GM19372 (cell line): ENCODE data around the gene POLR2F.
"Not testable (repeated sequence)": the region's sequence is repeated elsewhere in the genome, so short reads cannot be mapped to it uniquely, and the experiment has no call there.

Experiments
- ATAC-seq: cut with Tn5 transposase; IDR thresholded peaks from one replicate; pipeline ENCODE4 v1.9.1; 2021; ENCODE audit warnings: mild to moderate bottlenecking, low read depth, moderate library complexity; ENCODE audit not compliant: unreplicated experiment

The POLR2F gene

DNA sequence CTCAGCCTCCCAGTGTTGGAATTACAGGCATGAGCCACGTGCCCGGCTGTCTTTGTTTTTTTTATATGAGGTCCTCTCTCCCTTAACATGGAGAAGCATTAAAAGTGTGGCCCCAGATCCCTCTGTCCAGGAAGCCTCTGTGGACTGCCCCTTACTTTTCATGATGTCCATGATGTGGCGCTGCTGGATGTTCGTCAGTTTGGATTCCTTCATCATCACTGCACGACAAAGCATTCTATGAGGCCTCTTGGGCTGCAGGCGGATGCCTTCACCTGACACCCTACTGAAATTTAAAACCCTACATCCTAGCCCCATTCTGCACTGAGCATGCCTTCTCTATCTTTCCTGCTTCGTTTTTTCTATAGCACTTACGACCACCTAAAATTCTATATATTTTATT lies 2.2 kb upstream of the POLR2F start:
- no peak for ATAC-seq

DNA sequence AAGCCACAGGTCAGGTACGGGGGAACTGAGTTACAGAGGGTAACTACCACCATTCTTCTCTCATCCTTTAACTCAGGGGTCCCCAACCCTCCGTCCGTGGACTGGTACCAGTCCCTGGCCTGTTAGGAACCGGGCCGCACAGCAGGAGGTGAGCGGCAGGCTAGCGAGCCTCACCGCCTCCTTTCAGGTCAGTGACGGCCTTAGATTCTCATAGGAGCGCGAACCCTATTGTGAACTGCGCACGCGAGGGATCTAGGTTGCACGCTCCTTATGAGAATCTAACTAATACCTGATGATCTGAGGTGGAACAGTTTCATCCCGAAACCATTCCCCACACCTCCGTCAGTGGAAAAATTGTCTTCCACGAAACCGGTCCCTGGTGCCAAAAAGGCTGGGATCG lies 870 bp upstream of the POLR2F start:
- not testable (repeated sequence) for ATAC-seq

DNA sequence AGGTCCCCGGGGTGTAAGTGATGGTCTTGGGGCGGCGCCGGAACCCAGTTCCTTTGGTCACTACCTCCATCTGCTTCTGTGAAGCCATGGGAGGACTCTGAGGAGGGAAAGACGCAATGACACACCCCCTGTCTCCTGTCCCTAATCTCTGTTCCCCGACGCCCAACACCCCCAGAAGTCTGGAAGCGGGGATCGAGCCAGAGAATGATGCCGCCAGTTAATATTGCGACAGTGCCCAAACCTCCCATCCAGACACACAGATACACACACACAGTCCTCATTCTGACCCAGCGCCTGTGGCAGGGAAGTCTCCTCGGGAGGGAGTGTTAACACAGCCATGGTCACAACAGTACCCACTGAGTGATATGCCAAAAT lies 450 bp upstream of the POLR2F start:
- ATAC-seq, result no peak

DNA sequence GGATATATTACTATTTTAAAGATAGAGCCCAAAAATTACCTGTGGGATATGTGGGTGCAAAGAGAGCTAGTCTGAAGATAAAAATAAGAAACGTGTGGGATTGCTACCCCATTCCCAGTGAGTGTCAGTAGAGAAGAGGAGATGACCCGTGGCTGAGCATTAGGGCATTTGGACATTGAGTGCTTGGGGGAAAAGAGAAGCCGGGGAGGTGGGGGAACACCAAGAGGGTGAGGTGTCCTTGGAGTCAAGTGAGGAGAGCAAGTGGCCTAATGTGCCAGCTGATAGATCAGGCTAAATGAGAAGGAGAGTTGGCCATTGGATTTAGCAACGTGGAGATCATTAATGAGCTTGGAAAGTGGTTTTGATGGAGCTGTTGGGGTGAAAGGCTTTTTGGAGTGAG lies 1.2 kb downstream of the POLR2F start:
- no peak for ATAC-seq

DNA sequence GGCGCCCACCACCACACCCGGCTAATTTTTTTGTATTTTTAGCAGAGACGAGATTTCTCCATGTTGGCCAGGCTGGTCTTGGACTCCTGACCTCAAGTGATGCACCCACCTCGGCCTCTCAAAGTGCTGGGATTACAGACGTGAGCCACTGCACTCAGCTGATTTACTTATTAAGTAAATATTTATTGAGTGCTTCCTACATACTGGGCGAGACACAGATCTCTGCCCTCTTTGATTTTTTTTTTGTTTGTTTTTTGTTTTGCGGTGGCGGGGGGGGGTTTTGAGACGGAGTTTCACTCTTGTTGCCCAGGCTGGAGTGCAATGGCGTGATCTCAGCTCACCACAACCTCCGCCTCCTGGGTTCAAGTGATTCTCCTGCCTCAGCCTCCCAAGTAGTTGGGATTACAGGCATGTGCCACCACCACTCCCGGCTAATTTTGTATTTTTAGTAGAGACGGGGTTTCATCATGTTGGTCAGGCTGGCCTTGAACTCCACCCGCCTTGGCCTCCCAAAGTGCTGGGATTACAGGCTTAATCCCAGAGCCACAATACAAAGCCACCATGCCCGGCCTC lies 2.4 kb downstream of the POLR2F start:
- not testable (repeated sequence) for ATAC-seq

DNA sequence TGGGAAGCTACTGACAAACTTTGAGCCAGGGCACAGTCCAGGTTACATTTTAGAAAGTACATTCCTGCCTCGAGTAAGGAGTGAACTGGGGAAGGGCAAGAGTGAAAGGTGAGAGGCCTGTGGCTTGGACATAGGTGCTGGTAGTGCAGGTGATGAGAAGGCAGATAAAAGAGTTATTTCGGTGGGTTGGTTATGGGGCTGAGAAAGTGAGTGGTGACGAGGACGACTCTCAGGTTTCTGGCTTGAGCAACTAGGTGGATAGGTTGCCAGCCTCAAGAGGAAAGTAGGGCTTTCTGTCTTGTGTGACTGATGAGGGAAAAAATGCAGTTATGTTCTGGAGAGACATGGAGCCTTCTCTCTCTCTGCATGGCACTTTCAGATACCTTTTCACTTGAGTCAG lies 3.7 kb downstream of the POLR2F start:
- ATAC-seq, result no peak

DNA sequence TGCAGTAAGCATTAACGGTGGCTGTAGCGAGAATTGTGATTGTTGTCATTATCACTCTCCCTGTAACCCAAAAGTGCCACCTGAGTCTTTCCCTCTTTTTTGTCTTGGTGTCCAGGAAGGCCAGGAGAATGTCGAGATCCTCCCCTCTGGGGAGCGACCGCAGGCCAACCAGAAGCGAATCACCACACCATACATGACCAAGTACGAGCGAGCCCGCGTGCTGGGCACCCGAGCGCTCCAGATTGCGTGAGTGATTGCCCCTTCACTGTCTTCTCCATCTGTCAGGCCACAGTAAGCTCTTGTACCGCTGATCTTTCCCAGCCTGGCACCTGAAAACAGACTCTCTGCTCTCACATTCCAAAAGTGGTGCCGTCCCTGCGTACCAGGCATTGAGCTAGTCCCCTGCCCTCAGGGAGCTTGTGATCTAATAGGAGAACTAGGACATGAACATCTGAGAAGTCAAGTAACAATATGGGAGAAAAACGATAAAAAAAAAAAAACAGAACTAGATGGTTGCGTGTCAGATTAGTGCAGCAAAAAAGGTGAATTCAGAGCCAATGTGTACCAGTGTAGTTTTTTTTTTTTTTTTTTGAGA lies 5.8 kb downstream of the POLR2F start:
- ATAC-seq, result no peak

DNA sequence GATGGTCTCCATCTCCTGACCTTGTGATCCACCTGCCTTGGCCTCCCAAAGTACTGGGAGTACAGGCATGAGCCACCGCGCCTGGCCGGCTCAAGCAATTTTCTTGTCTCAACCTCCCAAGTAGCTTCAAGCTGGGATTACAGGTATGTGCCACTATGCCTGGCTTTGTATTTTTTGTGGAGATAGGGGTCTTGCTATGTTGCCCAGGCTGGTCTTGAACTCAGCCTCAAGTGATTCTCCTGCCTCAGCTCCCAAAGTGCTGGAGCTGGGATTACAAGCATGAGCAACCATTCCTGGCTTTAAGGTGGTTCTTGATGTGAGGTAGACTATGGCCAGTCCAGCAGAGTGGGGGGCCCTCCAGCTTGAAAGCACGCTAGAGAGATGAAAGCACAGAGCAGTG lies 7.6 kb downstream of the POLR2F start:
- ATAC-seq, result no peak

DNA sequence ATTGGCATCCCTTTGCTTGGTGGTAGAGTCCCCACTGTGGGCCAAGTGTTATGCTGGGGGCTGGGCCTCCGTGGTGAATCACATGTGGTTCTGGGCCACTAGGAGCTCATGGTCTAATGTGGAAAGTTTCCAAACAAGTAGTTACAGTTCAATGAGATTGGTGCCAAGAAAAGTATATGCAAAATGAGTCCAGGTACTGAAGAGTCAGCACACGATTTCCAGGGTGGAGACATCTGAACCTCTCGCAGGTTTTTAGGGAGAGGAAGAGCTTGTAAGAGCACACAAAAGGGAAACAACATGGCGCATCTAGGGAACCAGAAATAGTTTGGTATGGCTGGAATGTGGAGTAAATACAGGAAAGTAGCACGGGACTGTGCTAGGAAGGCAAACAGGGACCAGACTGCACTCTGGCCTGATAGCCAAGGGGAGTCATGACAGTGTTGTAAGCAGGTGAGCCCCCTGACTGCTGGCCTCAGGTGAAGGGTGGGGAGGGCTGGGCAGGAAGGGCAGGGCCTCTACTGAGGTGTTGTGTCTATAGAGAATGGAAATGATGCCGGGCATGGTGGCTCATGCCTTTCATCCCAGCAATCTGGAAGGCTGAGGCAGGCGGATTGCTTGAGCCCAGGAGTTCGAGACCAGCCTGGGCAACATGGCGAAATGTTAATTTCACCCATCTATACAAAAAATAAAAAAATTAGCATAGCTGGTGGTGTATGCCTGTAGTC lies 12.6 kb downstream of the POLR2F start:
- ATAC-seq, result no peak

DNA sequence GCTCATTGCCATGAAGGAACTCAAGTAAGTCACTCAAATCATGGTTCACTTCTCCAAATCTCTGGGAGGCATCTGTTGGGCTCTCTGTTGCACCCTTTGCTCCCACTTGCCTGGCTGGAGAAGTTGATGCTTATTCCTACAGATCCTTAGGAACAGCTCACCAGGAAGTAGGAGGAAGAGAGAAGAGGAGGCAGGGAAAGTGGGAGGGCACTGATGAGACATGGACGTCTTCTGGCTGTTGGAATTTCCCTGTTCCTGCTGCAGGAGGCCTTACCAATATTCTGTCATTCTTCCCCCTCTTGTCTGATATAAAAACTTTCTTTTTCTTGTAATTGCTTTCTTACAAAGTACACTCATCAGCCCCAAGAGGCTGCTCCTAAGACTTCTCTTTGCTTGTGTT lies 13.6 kb downstream of the POLR2F start:
- no peak for ATAC-seq

DNA sequence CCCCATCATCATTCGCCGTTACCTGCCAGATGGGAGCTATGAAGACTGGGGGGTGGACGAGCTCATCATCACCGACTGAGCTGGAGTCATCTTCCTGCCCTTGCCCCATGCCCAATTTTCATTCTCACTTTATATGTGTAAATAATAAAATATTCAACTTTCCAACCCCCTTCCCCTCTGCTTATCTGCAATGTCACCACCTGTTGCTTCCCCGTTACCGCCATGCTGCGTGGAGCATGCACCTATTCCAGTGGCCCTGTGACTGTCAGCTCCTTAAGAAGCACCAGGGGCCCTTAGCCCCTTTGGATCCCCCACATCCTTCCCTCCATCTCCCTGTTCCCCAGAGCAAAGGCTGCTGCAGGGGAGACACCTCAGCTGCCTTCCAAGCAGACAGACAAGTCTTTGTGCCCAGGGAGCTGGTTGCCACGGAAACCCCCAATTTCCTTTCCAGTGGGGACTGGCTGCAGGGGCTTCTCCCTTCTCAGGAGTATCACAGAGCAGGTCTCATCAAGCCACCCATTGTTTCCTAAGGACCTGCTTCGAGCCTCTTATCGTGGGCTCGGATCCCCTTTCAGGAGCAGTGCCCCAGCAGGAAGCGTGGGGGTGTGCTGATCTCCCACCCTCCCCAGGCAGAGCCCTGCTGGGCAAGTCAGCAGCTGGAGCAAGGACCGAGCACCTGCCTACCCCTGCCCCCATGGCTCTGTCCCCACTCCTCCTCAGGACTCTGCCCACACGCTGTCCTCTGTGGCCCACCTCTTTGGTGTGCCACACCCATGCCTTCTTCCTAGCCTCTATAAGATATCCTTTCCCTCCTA lies 14.3 kb downstream of the POLR2F start:
- ATAC-seq, result no peak

DNA sequence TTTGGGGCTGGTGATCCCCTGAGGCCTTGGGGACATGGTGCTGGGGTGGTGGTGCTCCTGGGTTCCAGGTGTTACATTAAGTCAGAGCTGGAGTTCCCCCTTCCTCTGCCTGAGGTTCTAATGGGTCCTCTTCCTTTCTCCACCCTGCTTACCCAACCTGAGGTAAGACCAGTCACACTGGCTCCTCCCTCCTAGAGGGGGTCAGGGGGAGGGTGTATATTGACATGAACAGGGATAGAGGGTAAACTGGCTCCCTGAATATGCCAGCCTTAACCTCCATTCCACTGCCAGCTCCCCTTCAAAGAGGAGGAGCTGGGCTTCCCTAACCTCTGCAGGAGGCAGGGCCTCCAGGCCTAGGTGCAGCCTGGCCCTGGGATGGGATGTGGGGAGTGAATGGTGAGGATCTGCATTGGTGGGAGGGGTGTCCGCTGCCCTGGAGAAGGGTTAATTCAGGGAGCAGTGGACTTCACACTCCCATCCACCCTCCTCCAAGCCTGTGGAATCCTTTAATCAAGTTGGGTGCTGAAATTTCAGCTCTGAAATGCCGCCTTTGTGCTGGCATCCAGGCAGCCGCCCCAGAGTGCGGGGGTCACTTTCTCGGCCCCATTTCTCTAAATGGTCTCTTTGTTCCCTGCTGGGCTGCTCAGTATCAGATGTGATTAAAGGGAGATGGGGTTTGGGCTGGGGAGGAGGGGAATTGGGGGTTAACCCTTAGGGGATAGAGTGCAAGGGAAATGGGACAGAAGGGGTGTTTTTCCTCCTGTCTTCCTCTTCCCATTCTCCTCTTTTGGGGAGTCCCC lies 15.2 kb downstream of the POLR2F start:
- ATAC-seq, result no peak

DNA sequence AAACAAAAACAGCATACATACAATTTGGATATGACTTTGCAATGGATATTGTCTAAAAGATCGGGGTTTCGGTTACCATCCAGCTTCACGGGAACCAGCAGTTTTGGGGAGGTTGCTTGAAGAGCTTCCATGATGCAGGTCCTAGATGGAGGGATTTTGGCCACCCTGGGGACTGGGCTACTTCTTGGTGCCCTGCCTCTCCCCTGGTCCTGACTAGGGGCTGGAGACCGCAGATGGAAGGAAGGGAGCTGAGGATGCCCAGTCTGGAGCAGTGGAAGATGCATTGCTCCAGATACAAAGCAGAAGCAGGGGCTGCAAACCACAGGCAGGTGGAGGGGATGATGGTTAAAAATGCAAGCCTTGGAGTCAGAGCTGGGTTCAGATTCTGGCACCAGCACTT lies 17.4 kb downstream of the POLR2F start:
- no peak for ATAC-seq

DNA sequence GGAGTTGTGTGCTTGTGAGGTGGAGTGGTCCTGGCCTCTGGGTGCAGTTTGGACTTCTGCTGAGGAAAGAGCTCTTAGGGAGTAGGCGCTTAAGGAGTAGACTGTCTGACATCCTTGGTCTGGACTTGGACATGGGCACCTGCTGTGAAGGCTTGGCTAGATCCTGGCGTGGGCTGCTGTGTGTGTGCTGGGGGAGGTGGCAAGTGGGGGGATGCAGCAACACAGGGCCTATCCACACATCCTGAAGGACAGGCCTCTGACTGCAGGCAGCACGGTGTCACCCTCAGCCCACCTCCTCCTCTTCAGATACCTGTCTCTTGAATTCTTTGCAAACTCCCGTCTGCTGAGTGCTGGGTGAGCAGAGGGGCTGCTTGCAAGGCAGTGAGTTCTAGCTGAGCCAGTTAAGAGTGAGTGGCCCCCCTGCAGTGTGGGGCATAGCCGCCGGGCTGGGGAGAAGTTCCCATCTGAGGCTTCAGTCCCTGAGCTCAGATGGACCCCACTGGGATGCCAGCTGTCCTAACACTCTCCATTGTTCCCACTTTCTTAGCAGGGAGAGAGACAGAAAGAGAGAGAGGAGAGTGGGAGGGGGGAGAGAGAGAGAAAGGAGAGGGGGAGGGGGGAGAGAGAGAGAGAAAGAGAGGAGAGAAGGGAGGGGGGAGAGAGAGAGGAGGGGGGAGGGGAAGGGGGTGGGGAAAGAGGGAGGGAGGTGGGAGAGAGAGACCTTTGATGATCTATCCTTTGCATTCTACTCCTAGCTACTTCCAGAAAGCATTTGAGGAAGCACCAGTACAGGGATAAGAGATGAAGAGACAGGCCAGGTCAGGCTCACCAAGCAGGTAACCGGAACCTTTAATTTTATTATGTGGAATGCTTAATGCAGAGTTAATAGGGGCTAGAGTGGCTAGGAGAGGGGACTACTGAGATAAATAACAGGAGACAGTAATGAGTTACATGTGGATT lies 18.3 kb downstream of the POLR2F start:
- no peak for ATAC-seq

DNA sequence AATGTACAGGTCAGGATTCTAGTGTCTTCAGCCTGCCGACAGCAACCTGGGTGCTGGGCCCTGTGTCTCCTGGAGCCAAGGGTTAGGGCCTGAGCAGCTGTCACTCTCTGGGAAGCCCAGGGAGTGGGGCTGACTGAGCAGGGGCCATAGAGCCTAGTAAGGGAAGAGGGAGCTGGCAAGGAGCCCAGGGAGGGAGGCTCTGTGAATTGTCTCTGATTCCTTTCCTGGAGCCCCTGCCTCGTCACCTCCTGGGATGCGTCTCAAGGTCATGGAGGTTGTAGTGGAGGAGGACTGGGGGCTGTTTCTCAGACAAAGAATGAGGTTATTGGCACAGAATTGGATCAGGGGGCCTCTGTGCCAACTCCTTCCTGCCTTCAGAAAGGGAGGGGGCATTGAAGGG lies 19.0 kb downstream of the POLR2F start:
- ATAC-seq, result no peak

DNA sequence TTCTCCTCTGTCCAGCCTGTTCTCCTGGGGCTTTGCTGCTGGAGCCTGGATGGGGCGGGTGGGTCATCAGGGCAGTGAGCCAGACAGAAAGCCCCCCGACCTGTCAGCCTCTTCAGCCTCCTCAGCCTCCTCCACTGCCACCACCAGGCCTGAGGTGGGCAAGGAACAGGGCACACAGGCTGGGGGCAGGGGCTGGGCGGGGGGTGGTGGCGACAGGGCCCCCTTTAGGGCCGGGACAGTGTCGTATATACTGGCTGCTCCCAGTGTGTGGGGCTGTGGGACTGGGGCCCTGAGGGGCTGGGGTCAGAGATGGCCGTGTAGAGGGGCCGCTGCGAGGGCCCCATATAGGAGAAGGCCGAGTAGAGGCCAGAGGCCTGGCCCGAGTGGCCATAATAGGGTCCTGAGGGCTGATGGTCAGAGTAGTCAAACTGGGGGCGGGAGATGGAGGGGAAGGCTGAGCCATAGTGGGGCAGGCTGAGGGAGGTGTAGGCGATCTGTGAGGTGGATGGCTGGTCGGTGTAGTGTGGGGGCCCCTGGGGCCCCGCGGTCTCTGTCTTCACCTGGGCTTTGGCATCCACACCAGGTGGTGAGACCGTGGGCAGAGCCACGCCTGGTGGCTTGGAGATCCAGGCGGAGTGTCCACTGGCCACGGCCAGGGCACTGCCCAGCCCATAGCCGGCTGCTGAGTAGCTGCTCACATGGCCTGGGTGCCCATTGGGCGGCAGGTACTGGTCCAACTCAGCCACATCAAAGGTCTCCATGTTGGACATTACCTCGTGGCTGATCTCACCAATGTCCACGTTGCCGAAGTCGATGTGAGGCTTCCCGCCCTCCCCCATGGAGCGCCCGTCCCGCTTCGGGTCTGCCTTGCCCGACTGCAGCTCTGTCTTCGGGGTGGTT lies 20.0 kb downstream of the POLR2F start:
- no peak for ATAC-seq

DNA sequence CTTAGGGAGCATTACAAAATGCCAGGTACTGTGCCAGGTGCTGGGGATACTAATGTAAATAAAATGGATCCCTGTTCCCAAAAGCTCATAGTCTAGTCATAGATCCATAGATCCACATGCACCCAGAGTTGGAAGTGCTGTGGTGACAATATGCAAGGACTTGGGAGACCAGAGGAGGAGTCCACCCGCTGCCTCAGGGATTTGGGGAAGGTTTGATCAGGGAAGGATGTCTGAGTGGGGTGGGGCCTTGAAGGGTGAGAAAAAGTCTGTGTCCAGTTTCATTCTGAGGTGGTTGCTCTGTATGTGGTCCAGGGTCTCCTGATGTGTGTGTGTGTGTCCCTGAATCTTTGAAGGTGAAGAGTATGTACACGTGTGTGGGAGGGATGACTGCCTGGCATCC lies 21.7 kb downstream of the POLR2F start:
- ATAC-seq, result no peak

DNA sequence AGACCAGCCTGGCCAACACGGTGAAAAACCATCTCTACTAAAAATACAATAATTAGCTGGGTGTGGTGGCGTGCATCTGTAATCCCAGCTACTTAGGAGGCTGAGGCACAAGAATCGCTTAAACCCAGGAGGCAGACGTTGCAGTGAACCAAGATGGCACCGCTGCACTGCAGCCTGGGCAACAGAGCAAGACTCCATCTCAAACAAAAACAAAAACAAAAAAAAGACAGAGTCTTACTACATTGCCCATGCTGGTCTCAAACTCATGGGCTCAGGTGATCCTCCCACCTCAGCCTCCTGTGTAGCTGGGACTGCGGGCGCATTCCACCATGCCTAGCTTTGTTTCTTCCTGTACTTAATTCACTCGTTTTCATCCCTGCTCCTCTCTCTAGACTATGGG lies 22.5 kb downstream of the POLR2F start:
- not testable (repeated sequence) for ATAC-seq
